Hematopoietic multipotent progenitor cell treated with erythropoietin and hydrocortisone succinate and interleukin-3 and kit ligand, for 6 days (in vitro differentiated cells): ENCODE results near the gene NECTIN1.

ENCODE experiments used
- DNase-seq: peaks from one replicate; pipeline ENCODE4 v3.0.0-alpha.2; 2015

NECTIN1 gene

GRCh38 chr11:119638851-119639250 lies 90.1 kb downstream of the NECTIN1 start:
- no peak for DNase-seq

- peak; percentile 93 for DNase-seq
These were observed 91.5 kb downstream of the NECTIN1 start for GRCh38 chr11:119637481-119637880.

DNA sequence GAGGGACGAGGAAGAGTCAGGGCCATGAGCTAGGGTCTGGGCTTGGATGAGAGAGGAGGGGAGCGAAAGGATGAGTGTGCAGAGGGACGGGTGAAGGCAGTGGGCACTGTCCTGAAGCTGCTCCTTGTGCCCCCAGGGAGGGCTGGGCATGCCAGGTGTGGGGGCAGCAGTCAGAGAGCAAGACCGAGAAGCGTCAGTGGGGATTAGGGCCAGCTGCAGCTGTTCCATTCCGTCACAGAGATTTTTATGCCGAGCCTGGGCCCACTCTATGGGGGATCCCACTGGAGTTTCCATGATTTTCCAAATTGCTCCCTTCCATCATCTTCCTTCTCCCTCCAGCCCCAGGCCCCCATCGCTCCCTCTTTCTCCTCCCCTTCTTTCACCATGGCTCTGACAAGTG lies 93.2 kb downstream of the NECTIN1 start:
- DNase-seq, result no peak

GRCh38 chr11:119635041-119635740 lies 93.8 kb downstream of the NECTIN1 start:
- no peak for DNase-seq

DNA sequence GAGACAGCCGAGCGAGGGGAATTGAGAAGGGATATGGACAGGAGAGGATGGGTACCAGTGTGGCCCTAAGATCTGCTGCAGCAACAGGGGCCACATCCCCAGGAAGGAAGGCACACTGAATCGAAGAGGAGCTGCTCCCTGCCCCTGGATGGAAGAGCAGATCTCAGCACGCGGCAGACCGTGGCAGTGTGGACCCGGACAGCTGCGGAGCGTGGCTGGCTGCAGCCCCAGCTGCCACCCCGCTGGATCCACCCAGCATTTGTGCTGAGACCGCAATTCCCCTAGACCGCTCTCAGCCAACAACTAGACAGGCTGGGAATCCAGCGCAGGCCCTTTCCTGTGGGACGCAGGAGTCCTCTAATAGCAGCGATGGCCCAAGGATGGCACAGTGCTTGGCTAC lies 94.7 kb downstream of the NECTIN1 start:
- DNase-seq, result no peak

- DNase-seq, result no peak
These were observed 99.0 kb downstream of the NECTIN1 start for GRCh38 chr11:119629834-119630624.

DNA sequence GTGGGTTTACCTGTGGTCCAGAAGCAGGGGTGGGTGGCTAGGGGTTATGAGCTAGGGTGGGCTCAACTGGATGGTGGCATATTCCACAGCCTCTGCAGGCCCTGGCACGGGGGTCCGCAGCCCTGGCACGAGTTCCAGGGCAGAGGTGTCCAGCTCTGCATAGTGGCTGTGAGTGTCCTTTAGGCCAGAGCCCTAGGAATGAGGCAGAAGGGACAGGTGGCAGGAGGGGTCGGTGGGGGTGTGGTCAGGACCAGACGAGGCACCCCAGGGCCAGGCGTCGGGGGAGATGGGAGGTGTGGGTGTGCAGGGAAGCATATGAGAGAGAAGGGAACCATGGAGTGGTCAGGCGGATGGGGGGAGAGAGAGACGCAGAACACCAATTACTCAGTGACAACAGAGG lies 99.9 kb downstream of the NECTIN1 start:
- no peak for DNase-seq

DNA sequence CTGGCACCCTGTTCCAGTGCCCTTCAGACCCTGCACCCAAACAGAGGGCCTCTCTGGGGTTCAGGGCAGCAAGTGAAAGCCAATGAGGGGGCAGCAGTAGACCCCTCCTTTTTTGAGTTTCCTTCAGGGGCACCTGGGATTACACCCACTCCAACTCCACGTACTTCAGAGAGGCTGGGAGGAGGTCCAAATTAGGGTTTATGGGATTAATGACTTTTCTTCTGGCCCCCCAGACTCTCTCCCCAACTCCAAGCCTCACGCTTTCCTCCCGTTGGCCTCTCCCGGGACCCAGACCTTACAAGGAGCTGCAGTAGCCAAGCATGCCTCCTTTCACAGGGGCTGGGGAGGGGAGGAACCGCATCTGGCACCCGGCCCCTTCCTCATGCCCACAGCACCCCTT lies 101.7 kb downstream of the NECTIN1 start:
- no peak for DNase-seq

DNA sequence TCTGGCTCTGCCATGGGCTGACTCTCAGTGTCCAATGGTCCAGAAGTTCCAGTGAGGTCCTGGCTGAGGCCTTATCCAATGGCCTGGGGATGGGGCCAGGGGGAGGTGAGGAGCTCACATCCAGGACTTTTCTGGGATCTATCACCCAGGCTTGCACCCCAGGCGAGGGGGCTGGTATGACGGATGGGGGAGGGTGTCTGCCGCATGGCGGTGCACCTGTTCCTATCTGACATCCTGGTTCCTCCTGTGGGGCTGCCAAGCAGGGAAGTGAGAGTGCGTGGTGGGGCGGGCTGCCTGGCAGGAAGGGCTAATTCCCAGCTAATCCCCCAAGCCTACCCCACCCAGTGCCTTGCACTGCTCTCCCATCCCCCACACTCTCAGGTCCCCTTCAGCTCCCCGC lies 102.1 kb downstream of the NECTIN1 start:
- DNase-seq, result no peak

GRCh38 chr11:119626197-119626841 lies 102.7 kb downstream of the NECTIN1 start:
- DNase-seq, result no peak

GRCh38 chr11:119625206-119625978 lies 103.6 kb downstream of the NECTIN1 start:
- no peak for DNase-seq

GRCh38 chr11:119624629-119625028 lies 104.4 kb downstream of the NECTIN1 start:
- DNase-seq, result no peak

DNA sequence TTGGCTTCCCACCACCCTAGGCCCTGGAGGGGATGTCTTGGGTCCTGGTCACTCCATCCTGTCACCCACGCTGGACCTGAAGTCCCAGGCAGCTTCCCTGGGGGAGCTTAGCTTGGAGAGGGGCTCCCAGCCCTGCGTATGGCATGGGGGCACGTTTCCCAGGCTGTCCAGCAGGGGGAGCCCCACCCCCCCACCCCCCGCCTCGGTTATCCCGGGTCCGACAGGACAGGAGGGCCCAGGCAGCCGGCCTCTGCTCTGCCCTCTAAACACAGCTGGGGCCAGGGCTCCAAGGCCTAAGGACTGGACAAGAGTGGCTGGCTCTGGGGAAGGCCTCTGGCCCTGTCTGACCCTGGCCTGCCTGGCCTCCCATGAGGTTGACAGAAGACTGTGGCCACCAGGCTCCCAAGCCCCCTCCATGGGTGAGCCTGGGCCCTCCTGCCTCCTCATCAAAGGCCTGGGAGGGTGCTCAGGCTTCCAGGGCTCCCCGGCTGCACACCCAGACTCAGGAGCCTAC lies 104.8 kb downstream of the NECTIN1 start:
- peak; percentile 32 for DNase-seq

DNA sequence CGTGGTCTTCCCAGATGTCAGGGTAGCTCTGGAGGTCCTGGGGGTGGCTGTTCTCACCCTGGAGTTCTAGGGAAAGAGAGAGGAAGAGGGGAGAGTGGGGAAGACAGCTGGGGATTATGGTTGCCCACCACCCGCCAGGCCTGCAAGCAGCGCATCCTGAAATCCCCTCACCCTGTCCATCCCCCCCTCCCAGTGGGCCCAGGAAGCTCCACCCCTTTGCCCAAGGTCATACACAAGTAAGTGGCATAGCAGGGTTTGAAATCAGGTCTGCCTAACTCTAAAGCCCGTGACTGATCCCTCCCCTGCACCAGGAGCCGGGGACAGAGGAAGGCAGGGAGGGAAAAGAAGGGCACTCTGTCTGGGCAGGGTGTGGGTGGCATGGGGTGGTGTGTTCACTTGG lies 105.3 kb downstream of the NECTIN1 start:
- DNase-seq, result no peak

GRCh38 chr11:119622454-119623143 lies 106.4 kb downstream of the NECTIN1 start:
- no peak for DNase-seq

GRCh38 chr11:119619665-119620064 lies 109.3 kb downstream of the NECTIN1 start:
- no peak for DNase-seq

DNA sequence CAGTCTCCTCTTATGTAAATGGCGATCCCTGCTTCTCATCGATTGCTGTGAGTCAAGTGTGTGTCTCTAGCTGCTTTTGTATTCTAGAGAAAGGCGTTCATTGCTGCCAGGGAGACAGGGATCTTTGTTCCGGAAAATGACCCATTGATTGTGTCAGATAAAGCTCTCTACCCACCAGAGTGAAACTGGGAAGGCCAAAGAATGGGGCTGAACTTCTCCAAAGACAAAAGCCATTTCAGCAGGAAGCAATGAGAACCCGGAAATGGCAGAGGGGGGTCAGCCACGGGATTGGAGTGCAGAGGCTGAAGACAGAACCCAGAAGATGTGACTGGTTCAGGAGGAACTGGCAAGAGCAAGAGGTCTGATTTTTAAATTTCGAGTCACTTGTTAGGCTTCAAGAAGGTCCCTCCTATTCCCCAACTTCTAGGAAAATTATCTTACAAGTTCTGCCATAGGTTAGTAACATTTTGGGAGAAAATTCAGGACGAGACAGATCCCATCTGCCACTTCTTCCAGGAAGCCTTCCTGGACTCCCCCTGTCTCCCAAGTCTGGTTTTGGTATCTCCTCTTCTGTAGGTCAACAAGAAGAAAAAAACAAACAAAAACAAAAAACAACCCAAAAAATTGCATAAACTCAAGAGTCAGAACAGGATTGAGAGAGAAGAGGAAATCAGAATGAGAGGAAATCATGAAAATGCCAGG lies 110.6 kb downstream of the NECTIN1 start:
- DNase-seq, result no peak

GRCh38 chr11:119617340-119617713 lies 111.7 kb downstream of the NECTIN1 start:
- no peak for DNase-seq

- no peak for DNase-seq
These were observed 112.2 kb downstream of the NECTIN1 start for GRCh38 chr11:119616586-119617339.

DNA sequence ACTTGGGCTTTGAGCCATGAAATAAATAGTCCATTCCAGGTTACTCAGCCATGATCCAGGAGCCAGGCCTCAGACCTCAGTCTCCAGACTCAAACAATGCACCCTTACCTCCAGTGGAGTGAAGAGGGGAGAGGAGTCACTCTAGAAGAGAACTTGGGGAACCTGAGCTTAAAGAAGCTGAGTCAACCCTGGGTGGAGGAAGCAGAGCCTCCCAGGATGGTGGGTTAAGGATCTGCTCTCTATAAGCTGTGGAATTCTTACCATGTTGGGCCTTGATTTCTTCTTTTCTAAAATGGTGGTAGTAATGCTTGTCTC lies 113.2 kb downstream of the NECTIN1 start:
- DNase-seq, result no peak
